OCI-LY7 (cell line): ENCODE data around the gene TNIK. TPM values are rescaled to one million over a fixed set of nuclear protein-coding genes. Genes with fewer than 3 reads are reported as not detected.

Source experiments
- BruUV-seq: library from RNA; stranded (reverse); fragments of 400-500 nt; replicated peaks from 2 replicates; lab custom pipeline; 2021; lab: Mats Ljungman, UMichigan
- CTCF ChIA-PET: fragments of 300-600 bp; sonication (Branson Sonifier 250); formaldehyde crosslinking; loops from one replicate; lab custom pipeline; 2022; ENCODE audit warnings: antibody characterized with exemption; ENCODE audit not compliant: unreplicated experiment; lab: Charles Lee
- POLR2A ChIA-PET: fragments of 300-600 bp; sonication (Branson Sonifier 250); formaldehyde crosslinking; loops from one replicate; lab custom pipeline; 2022; ENCODE audit warnings: antibody characterized with exemption; lab: Charles Lee
- DNase-seq: peaks from one replicate; pipeline ENCODE4 v3.0.0-alpha.2; 2015; ENCODE audit warnings: low spot score
- H2AFZ ChIP-seq: fragments of 200-600 bp; sonication (generic), shearing (Covaris generic); 2 replicates; pipeline ENCODE4 v1.6.1; 2014; ENCODE audit warnings: mild to moderate bottlenecking, antibody characterized with exemption, low read length, moderate library complexity
- H3K27ac ChIP-seq: fragments of 200-600 bp; sonication (generic); 2 replicates; pipeline ENCODE4 v1.5.1; 2014; ENCODE audit warnings: mixed run types, low read depth, mild to moderate bottlenecking, moderate library complexity, low read length, inconsistent platforms; ENCODE audit not compliant: poor library complexity, severe bottlenecking
- H3K36me3 ChIP-seq: fragments of 200-600 bp; sonication (generic); 2 replicates; pipeline ENCODE4 v1.6.1; 2014; ENCODE audit warnings: mild to moderate bottlenecking, antibody characterized with exemption, low read length, moderate library complexity, mixed read lengths; ENCODE audit not compliant: insufficient read depth
- H3K4me1 ChIP-seq: fragments of 200-600 bp; sonication (generic); 2 replicates; pipeline ENCODE4 v1.5.1; 2014; ENCODE audit warnings: mild to moderate bottlenecking, low read length; ENCODE audit not compliant: insufficient read depth, poor library complexity, severe bottlenecking
- H3K4me2 ChIP-seq: fragments of 200-600 bp; sonication (generic); 2 replicates; pipeline ENCODE4 v1.6.1; 2014; ENCODE audit warnings: mild to moderate bottlenecking, low read length
- H3K4me3 ChIP-seq: fragments of 200-600 bp; sonication (generic); 2 replicates; pipeline ENCODE4 v1.5.1; 2014; ENCODE audit warnings: mild to moderate bottlenecking, low read depth, low read length; ENCODE audit not compliant: poor library complexity, severe bottlenecking
- H3K79me2 ChIP-seq: fragments of 200-600 bp; sonication (generic); 2 replicates; pipeline ENCODE4 v1.6.1; 2016; ENCODE audit warnings: low read depth, mild to moderate bottlenecking, low read length, moderate library complexity, mixed read lengths; ENCODE audit not compliant: insufficient read depth
- H3K9me2 ChIP-seq: fragments of 200-600 bp; sonication (generic); 2 replicates; pipeline ENCODE4 v1.6.1; 2016; ENCODE audit warnings: mild to moderate bottlenecking, low read length, mixed read lengths; ENCODE audit not compliant: insufficient read depth
- H3K9me3 ChIP-seq: fragments of 200-600 bp; sonication (generic); 2 replicates; pipeline ENCODE4 v1.6.1; 2014; ENCODE audit warnings: mild to moderate bottlenecking, mixed run types, low read length, mixed read lengths
- H4K20me1 ChIP-seq: fragments of 200-600 bp; sonication (generic); 2 replicates; pipeline ENCODE4 v1.6.1; 2014; ENCODE audit warnings: mild to moderate bottlenecking, antibody characterized with exemption, low read length, moderate library complexity, mixed read lengths; ENCODE audit not compliant: insufficient read depth
- EZH2phosphoT487 ChIP-seq: fragments of 200-600 bp; sonication (generic); IDR thresholded peaks from 2 replicates; pipeline ENCODE4 v1.6.1; 2018; ENCODE audit warnings: low read depth, borderline replicate concordance, mild to moderate bottlenecking, mixed run types, antibody characterized with exemption, low read length, moderate library complexity, mixed read lengths
- intact Hi-C: fragments of 100-400 bp; cut with micrococcal nuclease; formaldehyde crosslinking; loops from one replicate; pipeline ENCODE4 v1.10.0; 2022; ENCODE audit not compliant: unreplicated experiment
- total RNA-seq, 2 experiments: library from RNA; depleted of rRNA in 1 of 2; stranded (reverse); fragments of >200 nt in 1 of 2; shearing (Covaris generic) in 1 of 2; gene quantifications; 2 replicates each; pipeline ENCODE4 v1.2.3, GENCODE V29; 2014 to 2022
- TF ChIP-seq, protein P1 (sequence below): fragments of 200-600 bp; sonication (generic); conservative IDR thresholded peaks from 2 replicates; pipeline ENCODE4 v1.5.1; 2014; ENCODE audit warnings: mild to moderate bottlenecking, antibody characterized with exemption, low read length, moderate library complexity, mixed read lengths

Gene TNIK
- total RNA-seq, 2 experiments from 2014 or later: not detected

- Histone ChIP-seq H3K79me2 (no peaks in the 10 kb centered on the region), H4K20me1 (no peaks in the 10 kb centered on the region), H2AFZ (no peak overlapping the region), H3K9me2 (no peaks in the 10 kb centered on the region), H3K4me1 (no peaks in the 10 kb centered on the region), H3K9me3 (no peaks in the 10 kb centered on the region), H3K36me3 (no peaks in the 10 kb centered on the region), H3K4me2 (no peak overlapping the region), H3K4me3 (no peak overlapping the region), H3K27ac (no peak overlapping the region)
- no peak for DNase-seq
- no TSS peak for BruUV-seq
- ChIA-PET POLR2A (no interaction called here), CTCF (no interaction called here)
- intact Hi-C loops: no loop called here
- TF ChIP-seq, protein P1, sequence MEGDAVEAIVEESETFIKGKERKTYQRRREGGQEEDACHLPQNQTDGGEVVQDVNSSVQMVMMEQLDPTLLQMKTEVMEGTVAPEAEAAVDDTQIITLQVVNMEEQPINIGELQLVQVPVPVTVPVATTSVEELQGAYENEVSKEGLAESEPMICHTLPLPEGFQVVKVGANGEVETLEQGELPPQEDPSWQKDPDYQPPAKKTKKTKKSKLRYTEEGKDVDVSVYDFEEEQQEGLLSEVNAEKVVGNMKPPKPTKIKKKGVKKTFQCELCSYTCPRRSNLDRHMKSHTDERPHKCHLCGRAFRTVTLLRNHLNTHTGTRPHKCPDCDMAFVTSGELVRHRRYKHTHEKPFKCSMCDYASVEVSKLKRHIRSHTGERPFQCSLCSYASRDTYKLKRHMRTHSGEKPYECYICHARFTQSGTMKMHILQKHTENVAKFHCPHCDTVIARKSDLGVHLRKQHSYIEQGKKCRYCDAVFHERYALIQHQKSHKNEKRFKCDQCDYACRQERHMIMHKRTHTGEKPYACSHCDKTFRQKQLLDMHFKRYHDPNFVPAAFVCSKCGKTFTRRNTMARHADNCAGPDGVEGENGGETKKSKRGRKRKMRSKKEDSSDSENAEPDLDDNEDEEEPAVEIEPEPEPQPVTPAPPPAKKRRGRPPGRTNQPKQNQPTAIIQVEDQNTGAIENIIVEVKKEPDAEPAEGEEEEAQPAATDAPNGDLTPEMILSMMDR: no peak
- no peak for TF ChIP-seq EZH2phosphoT487
Observed at GRCh38 chr3:171064461-171064860, 395.7 kb downstream of the TNIK start.

GRCh38 chr3:171061749-171062148 is 398.5 kb downstream of the TNIK start:
- no TSS peak for BruUV-seq
- H3K4me1 ChIP-seq: no peaks in the 10 kb centered on the region
- TF ChIP-seq EZH2phosphoT487: no peak
- TF ChIP-seq, protein P1: no peak
- H3K4me3 ChIP-seq: no peak overlapping the region
- ChIA-PET CTCF (no interaction called here), POLR2A (no interaction called here)
- no peak overlapping the region for H3K4me2 ChIP-seq
- H3K9me3 ChIP-seq: no peaks in the 10 kb centered on the region
- H3K9me2 ChIP-seq: no peaks in the 10 kb centered on the region
- H3K36me3 ChIP-seq: no peaks in the 10 kb centered on the region
- no peak overlapping the region for H3K27ac ChIP-seq
- no peak overlapping the region for H2AFZ ChIP-seq
- H3K79me2 ChIP-seq: no peaks in the 10 kb centered on the region
- no peaks in the 10 kb centered on the region for H4K20me1 ChIP-seq
- no peak for DNase-seq
- intact Hi-C loops: no loop called here

DNA sequence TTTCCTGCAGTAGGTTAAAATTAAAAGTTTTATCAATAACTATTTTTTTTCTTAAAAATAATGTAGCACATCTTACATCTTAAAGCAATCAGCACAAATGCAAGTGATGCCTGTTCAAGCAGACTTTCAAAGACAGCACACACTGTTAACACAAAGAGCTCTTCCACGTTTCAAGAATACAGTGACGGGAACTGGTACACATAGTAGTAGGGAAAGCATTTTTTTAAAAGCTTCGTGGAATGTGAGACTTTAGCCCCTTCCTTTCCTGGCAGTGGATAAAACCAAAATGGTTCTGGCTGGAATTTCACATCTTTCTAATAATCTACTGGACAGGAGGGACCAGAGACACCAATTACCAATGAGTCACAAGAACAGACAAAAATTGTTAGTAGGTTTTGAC is 400.2 kb downstream of the TNIK start:
- TF ChIP-seq, protein P1: no peak
- TF ChIP-seq EZH2phosphoT487: no peak
- Histone ChIP-seq H3K4me2 (no peak overlapping the region), H3K9me2 (no peaks in the 10 kb centered on the region), H3K27ac (no peak overlapping the region), H3K79me2 (no peaks in the 10 kb centered on the region), H4K20me1 (no peaks in the 10 kb centered on the region), H3K4me1 (no peaks in the 10 kb centered on the region), H3K4me3 (no peak overlapping the region), H2AFZ (no peak overlapping the region), H3K36me3 (no peaks in the 10 kb centered on the region), H3K9me3 (no peaks in the 10 kb centered on the region)
- DNase-seq: no peak
- ChIA-PET CTCF (no interaction called here), POLR2A (no interaction called here)
- BruUV-seq: no TSS peak
- intact Hi-C loops: no loop called here
